NCI-H345 treated with DMSO at 0.1 percent for 48 hours (cell line): ENCODE data around the gene WWOX.

Experiments used
- DNase-seq: peaks from one replicate; lab custom pipeline; 2025; ENCODE audit not compliant: unreplicated experiment; lab: John Stamatoyannopoulos, UW

WWOX gene

GRCh38 chr16:79069121-79069520 is 969.7 kb downstream of the WWOX start:
- no peak for DNase-seq

GRCh38 chr16:79069633-79070032 is 970.2 kb downstream of the WWOX start:
- DNase-seq = no peak

GRCh38 chr16:79071424-79071823 is 972.0 kb downstream of the WWOX start:
- no peak for DNase-seq

GRCh38 chr16:79072517-79072916 is 973.1 kb downstream of the WWOX start:
- no peak for DNase-seq

- DNase-seq = no peak
Measured at GRCh38 chr16:79073566-79073965, 974.1 kb downstream of the WWOX start.

GRCh38 chr16:79074541-79074940 is 975.1 kb downstream of the WWOX start:
- no peak for DNase-seq

GRCh38 chr16:79074951-79075350 is 975.5 kb downstream of the WWOX start:
- DNase-seq = no peak

- no peak for DNase-seq
Measured at GRCh38 chr16:79076047-79076767, 976.8 kb downstream of the WWOX start.

GRCh38 chr16:79077346-79077745 is 977.9 kb downstream of the WWOX start:
- no peak for DNase-seq

GRCh38 chr16:79079656-79080420 is 980.4 kb downstream of the WWOX start:
- no peak for DNase-seq

GRCh38 chr16:79081297-79082066 is 982.0 kb downstream of the WWOX start:
- no peak for DNase-seq

- no peak for DNase-seq
Measured at GRCh38 chr16:79082970-79083369, 983.5 kb downstream of the WWOX start.

GRCh38 chr16:79083508-79084299 is 984.2 kb downstream of the WWOX start:
- no peak for DNase-seq

- no peak for DNase-seq
Measured at GRCh38 chr16:79088971-79089370, 989.5 kb downstream of the WWOX start.

- no peak for DNase-seq
Measured at GRCh38 chr16:79089735-79090284, 990.4 kb downstream of the WWOX start.

- DNase-seq = no peak
Measured at GRCh38 chr16:79090966-79091365, 991.5 kb downstream of the WWOX start.

GRCh38 chr16:79092846-79093245 is 993.4 kb downstream of the WWOX start:
- DNase-seq = no peak

GRCh38 chr16:79093554-79093967 is 994.1 kb downstream of the WWOX start:
- DNase-seq = no peak

GRCh38 chr16:79096246-79096645 is 996.8 kb downstream of the WWOX start:
- no peak for DNase-seq

- DNase-seq = no peak
Measured at GRCh38 chr16:79097166-79097565, 997.7 kb downstream of the WWOX start.

GRCh38 chr16:79097771-79098170 is 998.3 kb downstream of the WWOX start:
- DNase-seq = no peak
